Measurements from ENCODE around the gene GFI1.

DNA sequence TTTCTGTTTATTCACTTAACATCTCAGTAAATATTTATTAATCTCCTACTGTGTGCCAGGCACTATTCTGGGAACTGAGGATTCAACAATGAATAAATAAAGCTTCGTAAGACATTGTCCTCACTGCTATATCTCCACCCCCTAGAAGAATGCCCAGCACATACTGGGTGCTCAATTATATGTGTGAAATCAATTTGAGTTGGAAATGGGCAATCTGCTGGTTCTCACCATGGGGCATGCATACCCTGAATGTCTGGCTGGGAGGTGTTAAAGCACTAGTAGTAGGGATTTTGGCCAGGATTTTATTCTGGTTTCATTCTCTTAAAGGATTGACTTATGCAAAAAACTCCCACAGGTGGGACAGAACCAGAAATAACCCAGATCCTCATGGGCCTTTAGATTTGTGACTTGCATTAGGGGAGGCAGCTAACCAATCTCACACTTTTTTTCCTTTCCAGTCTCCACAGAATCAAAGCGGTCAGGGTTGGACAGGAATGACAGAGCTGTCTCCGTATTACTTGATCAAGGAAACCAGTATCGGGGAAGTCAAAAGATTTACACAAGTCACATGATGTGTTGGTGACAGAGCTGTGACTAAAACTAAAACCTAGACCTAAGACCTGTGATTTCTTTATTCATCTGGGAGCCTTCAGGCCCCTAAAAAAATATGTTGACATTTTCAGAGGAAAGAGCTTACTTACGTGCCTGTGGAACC lies 12.8 kb downstream of the GFI1 start:
- TF ChIP-seq, protein P1, sequence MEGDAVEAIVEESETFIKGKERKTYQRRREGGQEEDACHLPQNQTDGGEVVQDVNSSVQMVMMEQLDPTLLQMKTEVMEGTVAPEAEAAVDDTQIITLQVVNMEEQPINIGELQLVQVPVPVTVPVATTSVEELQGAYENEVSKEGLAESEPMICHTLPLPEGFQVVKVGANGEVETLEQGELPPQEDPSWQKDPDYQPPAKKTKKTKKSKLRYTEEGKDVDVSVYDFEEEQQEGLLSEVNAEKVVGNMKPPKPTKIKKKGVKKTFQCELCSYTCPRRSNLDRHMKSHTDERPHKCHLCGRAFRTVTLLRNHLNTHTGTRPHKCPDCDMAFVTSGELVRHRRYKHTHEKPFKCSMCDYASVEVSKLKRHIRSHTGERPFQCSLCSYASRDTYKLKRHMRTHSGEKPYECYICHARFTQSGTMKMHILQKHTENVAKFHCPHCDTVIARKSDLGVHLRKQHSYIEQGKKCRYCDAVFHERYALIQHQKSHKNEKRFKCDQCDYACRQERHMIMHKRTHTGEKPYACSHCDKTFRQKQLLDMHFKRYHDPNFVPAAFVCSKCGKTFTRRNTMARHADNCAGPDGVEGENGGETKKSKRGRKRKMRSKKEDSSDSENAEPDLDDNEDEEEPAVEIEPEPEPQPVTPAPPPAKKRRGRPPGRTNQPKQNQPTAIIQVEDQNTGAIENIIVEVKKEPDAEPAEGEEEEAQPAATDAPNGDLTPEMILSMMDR (IDR thresholded peaks at IDR 0.05 in 4 of 5, conservative IDR thresholded peaks at IDR 0.05 in 1 of 5), result no peak
- TF ChIP-seq POLR2A (IDR thresholded peaks at IDR 0.05), result no peak

Data from gastrocnemius medialis (tissue), 4 donors.